H9 (cell line): ENCODE results near the gene FXYD7. TPM values are rescaled to one million over a fixed set of nuclear protein-coding genes. Genes with fewer than 3 reads are reported as not detected.

ENCODE experiments used
- DNase-seq: peaks from one replicate; pipeline ENCODE4 v3.0.0-alpha.2; 2017
- H2AFZ ChIP-seq: one replicate; pipeline ENCODE4 v1.6.1; 2013; ENCODE audit warnings: mild to moderate bottlenecking, low read length, control low read depth, moderate library complexity
- H2AK5ac ChIP-seq: 2 replicates; pipeline ENCODE4 v1.6.1; 2013; ENCODE audit warnings: low read length, control low read depth, mixed read lengths; ENCODE audit not compliant: insufficient read length
- H2BK120ac ChIP-seq: one replicate; pipeline ENCODE4 v1.6.1; 2013; ENCODE audit warnings: low read depth, mild to moderate bottlenecking, low read length, control low read depth, inconsistent platforms; ENCODE audit not compliant: poor library complexity, severe bottlenecking
- H2BK12ac ChIP-seq: 2 replicates; pipeline ENCODE4 v1.6.1; 2013; ENCODE audit warnings: low read length, control low read depth, mixed read lengths, low read depth; ENCODE audit not compliant: insufficient read length
- H2BK15ac ChIP-seq: 2 replicates; pipeline ENCODE4 v1.6.1; 2013; ENCODE audit warnings: low read depth, low read length, control low read depth
- H2BK20ac ChIP-seq: one replicate; pipeline ENCODE4 v1.6.1; 2013; ENCODE audit warnings: low read depth, mild to moderate bottlenecking, low read length, control low read depth, inconsistent platforms; ENCODE audit not compliant: poor library complexity, severe bottlenecking
- H2BK5ac ChIP-seq: 2 replicates; pipeline ENCODE4 v1.6.1; 2013; ENCODE audit warnings: low read length, control low read depth, mixed read lengths; ENCODE audit not compliant: insufficient read length
- H3K14ac ChIP-seq: 2 replicates; pipeline ENCODE4 v1.6.1; 2013; ENCODE audit warnings: low read length, control low read depth; ENCODE audit not compliant: insufficient read depth
- H3K18ac ChIP-seq: 2 replicates; pipeline ENCODE4 v1.6.1; 2013; ENCODE audit warnings: low read depth, mild to moderate bottlenecking, mixed read lengths, low read length, control low read depth; ENCODE audit not compliant: insufficient read length
- H3K23ac ChIP-seq: 2 replicates; pipeline ENCODE4 v1.6.1; 2013; ENCODE audit warnings: low read length, control low read depth, mixed read lengths, low read depth; ENCODE audit not compliant: insufficient read length
- H3K23me2 ChIP-seq: 2 replicates; pipeline ENCODE4 v1.6.1; 2013; ENCODE audit warnings: low read depth, mild to moderate bottlenecking, mixed read lengths, low read length, control low read depth; ENCODE audit not compliant: insufficient read length, poor library complexity, severe bottlenecking
- H3K27ac ChIP-seq: 2 replicates; pipeline ENCODE4 v1.5.1; 2013; ENCODE audit warnings: low read length, control low read depth, mixed read lengths, low read depth; ENCODE audit not compliant: insufficient read length
- H3K27me3 ChIP-seq: 2 replicates; pipeline ENCODE4 v1.6.1; 2013; ENCODE audit warnings: low read length, control low read depth, inconsistent platforms; ENCODE audit not compliant: insufficient read depth
- H3K4ac ChIP-seq: 2 replicates; pipeline ENCODE4 v1.6.1; 2013; ENCODE audit warnings: low read depth, mild to moderate bottlenecking, control low read depth, inconsistent platforms, low read length, moderate library complexity
- H3K4me1 ChIP-seq: 2 replicates; pipeline ENCODE4 v1.6.1; 2013; ENCODE audit warnings: low read length, control low read depth, inconsistent platforms; ENCODE audit not compliant: insufficient read depth
- H3K4me2 ChIP-seq: 2 replicates; pipeline ENCODE4 v1.6.1; 2013; ENCODE audit warnings: low read length, control low read depth, mixed read lengths; ENCODE audit not compliant: insufficient read length, insufficient read depth
- H3K56ac ChIP-seq: 2 replicates; pipeline ENCODE4 v1.6.1; 2013; ENCODE audit warnings: low read depth, mild to moderate bottlenecking, mixed read lengths, low read length, control low read depth; ENCODE audit not compliant: insufficient read length
- H3K79me1 ChIP-seq: 2 replicates; pipeline ENCODE4 v1.6.1; 2013; ENCODE audit warnings: low read depth, mild to moderate bottlenecking, moderate library complexity, low read length, control low read depth, inconsistent platforms; ENCODE audit not compliant: insufficient read depth, poor library complexity, severe bottlenecking
- H3K79me2 ChIP-seq: 2 replicates; pipeline ENCODE4 v1.6.1; 2013; ENCODE audit warnings: low read length, control low read depth, inconsistent platforms; ENCODE audit not compliant: insufficient read depth
- H3K9ac ChIP-seq: 2 replicates; pipeline ENCODE4 v1.6.1; 2013; ENCODE audit warnings: low read length, control low read depth, mixed read lengths; ENCODE audit not compliant: insufficient read length; ENCODE audit errors: extremely low read depth
- H3K9me3 ChIP-seq: one replicate; pipeline ENCODE4 v1.6.1; 2013; ENCODE audit warnings: low read depth, low read length, inconsistent platforms; ENCODE audit not compliant: control insufficient read depth
- H3T11ph ChIP-seq: one replicate; pipeline ENCODE4 v1.6.1; 2013; ENCODE audit warnings: mild to moderate bottlenecking, low read length, control low read depth, inconsistent platforms
- H4K20me1 ChIP-seq: one replicate; pipeline ENCODE4 v1.6.1; 2013; ENCODE audit not compliant: control insufficient read depth, insufficient read length, insufficient read depth
- H4K5ac ChIP-seq: 2 replicates; pipeline ENCODE4 v1.6.1; 2013; ENCODE audit warnings: low read depth, mild to moderate bottlenecking, mixed read lengths, low read length, control low read depth; ENCODE audit not compliant: insufficient read length
- H4K8ac ChIP-seq: replicated peaks from 2 replicates; pipeline ENCODE4 v1.6.1; 2013; ENCODE audit warnings: low read length, control low read depth, mixed read lengths, low read depth; ENCODE audit not compliant: insufficient read length
- H4K91ac ChIP-seq: 2 replicates; pipeline ENCODE4 v1.6.1; 2013; ENCODE audit warnings: low read depth, mild to moderate bottlenecking, moderate library complexity, mixed read lengths, low read length, control low read depth; ENCODE audit not compliant: insufficient read length
- H3K27ac Mint-ChIP-seq, 3 experiments: 2 replicates in 2 of 3; 3 replicates in 1 of 3; pipeline ENCODE4 v1.8.0; 2020 to 2021; ENCODE audit warnings: mixed read lengths in 3 of 3, mild to moderate bottlenecking in 1 of 3, moderate library complexity in 1 of 3
- H3K27me3 Mint-ChIP-seq: 2 replicates; pipeline ENCODE4 v1.8.0; 2021; ENCODE audit warnings: low read depth, mild to moderate bottlenecking, moderate library complexity, mixed read lengths
- H3K36me3 Mint-ChIP-seq, 3 experiments: 2 replicates in 2 of 3; 3 replicates in 1 of 3; pipeline ENCODE4 v1.8.0; 2020 to 2021; ENCODE audit warnings: low read depth in 3 of 3, mixed read lengths in 3 of 3; ENCODE audit not compliant: insufficient read depth in 1 of 3
- H3K4me1 Mint-ChIP-seq, 2 experiments: 2 replicates each; pipeline ENCODE4 v1.8.0; 2020; ENCODE audit warnings: mixed read lengths in 2 of 2
- H3K4me3 Mint-ChIP-seq, 2 experiments: 2 replicates in 1 of 2; 3 replicates in 1 of 2; pipeline ENCODE4 v1.8.0; 2020 to 2021; ENCODE audit warnings: mild to moderate bottlenecking in 2 of 2, mixed read lengths in 2 of 2, moderate library complexity in 1 of 2
- H3K9me3 Mint-ChIP-seq, 2 experiments: 2 replicates in 1 of 2; 3 replicates in 1 of 2; pipeline ENCODE4 v1.8.0; 2020; ENCODE audit warnings: mild to moderate bottlenecking in 2 of 2, mixed read lengths in 2 of 2, moderate library complexity in 1 of 2
- WGBS: extraction: QIAGEN DNeasy Blood & Tissue Kit; methylation state at CpG from one replicate; pipeline ENCODE4 v1.1.7; 2013; ENCODE audit warnings: missing lambda C conversion rate, low lambda C conversion rate, mixed read lengths; ENCODE audit not compliant: insufficient read length; ENCODE audit errors: extremely low coverage; 5-methylcytosine and 5-hydroxymethylcytosine counted together
- total RNA-seq: library from RNA; stranded (reverse); gene quantifications from 2 replicates; pipeline ENCODE4 v1.2.1, GENCODE V29; 2021
- TF ChIP-seq, protein P1 (sequence below): fragments of 200-600 bp; sonication (generic); conservative IDR thresholded peaks from 3 replicates; pipeline ENCODE4 v1.8.0; 2021; ENCODE audit warnings: antibody characterized with exemption, mild to moderate bottlenecking

The FXYD7 gene
- total RNA-seq, 1 experiment from 2014 or later: 9.0 TPM

DNA sequence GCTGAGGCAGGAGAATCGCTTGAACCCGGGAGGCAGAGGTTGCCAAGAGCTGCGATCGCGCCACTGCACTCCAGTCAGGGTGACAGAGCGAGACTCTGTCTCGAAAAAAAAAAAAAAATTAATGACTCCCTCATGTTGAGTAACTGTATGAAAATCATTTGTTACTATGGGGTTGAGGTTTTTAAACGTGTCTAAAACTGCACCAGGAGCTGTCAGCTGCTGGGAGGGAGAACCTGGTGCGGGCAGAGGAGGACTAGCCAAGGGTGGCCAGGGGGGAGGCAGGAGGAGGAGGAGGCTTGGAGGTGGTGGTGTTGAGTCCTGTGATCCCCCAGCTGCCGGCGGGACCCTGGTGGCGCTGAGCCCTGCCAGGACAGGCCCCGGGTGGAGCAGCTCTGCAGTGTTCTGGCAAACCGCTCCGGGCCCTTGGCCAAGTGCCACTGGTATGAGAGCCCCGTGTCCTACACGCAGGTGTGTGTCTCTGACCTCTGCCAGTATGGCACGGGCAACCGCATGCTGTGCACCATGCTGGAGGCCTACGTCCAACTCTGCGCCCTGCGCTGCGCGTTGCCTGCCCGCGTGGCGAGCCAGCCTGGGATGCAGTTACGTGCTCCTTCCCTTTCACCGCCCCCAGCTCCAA is 44.5 kb upstream of the FXYD7 start:
- no peaks in the 10 kb centered on the region for H4K20me1 ChIP-seq
- no peak overlapping the region for H3K18ac ChIP-seq
- no peak overlapping the region for H2BK5ac ChIP-seq
- no peak overlapping the region for H2AFZ ChIP-seq
- Mint-ChIP-seq H3K4me3 (no peak overlapping the region), H3K4me1 (peaks cover 13% of the 10 kb centered on the region in 2 experiments), H3K27me3 (peaks cover 3% of the 10 kb centered on the region), H3K27ac (no peak overlapping the region; a peak in 1 of 7 replicates), H3K36me3 (no peaks in the 10 kb centered on the region), H3K9me3 (no peaks in the 10 kb centered on the region)
- H3K79me1 ChIP-seq: no peaks in the 10 kb centered on the region
- no peak overlapping the region for H2AK5ac ChIP-seq
- no peak overlapping the region for H2BK20ac ChIP-seq
- no peak overlapping the region for H4K91ac ChIP-seq
- H4K8ac ChIP-seq: no peak overlapping the region
- no peak overlapping the region for H2BK120ac ChIP-seq
- H3K4me1 ChIP-seq: no peaks in the 10 kb centered on the region
- no peaks in the 10 kb centered on the region for H3K27me3 ChIP-seq
- H4K5ac ChIP-seq: no peak overlapping the region
- H3K9ac ChIP-seq: no peak overlapping the region
- H3K23ac ChIP-seq: no peak overlapping the region
- no peak overlapping the region for H3K4ac ChIP-seq
- TF ChIP-seq, protein P1, sequence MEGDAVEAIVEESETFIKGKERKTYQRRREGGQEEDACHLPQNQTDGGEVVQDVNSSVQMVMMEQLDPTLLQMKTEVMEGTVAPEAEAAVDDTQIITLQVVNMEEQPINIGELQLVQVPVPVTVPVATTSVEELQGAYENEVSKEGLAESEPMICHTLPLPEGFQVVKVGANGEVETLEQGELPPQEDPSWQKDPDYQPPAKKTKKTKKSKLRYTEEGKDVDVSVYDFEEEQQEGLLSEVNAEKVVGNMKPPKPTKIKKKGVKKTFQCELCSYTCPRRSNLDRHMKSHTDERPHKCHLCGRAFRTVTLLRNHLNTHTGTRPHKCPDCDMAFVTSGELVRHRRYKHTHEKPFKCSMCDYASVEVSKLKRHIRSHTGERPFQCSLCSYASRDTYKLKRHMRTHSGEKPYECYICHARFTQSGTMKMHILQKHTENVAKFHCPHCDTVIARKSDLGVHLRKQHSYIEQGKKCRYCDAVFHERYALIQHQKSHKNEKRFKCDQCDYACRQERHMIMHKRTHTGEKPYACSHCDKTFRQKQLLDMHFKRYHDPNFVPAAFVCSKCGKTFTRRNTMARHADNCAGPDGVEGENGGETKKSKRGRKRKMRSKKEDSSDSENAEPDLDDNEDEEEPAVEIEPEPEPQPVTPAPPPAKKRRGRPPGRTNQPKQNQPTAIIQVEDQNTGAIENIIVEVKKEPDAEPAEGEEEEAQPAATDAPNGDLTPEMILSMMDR: no peak
- no peak overlapping the region for H2BK15ac ChIP-seq
- WGBS: no CpG with 5 or more reads among the region's 29 CpGs
- H3K56ac ChIP-seq: no peak overlapping the region
- H3K14ac ChIP-seq: no peak overlapping the region; the same call in 1 of the 2 replicates
- no peak overlapping the region for H2BK12ac ChIP-seq
- H3K4me2 ChIP-seq: no peak overlapping the region
- no peak overlapping the region for H3K27ac ChIP-seq
- no peaks in the 10 kb centered on the region for H3K79me2 ChIP-seq
- H3T11ph ChIP-seq: no peak overlapping the region
- H3K9me3 ChIP-seq: no peaks in the 10 kb centered on the region
- no peak for DNase-seq
- H3K23me2 ChIP-seq: no peaks in the 10 kb centered on the region
